Measurements from ENCODE around the gene PTRH1. TPM values are rescaled to one million over a fixed set of nuclear protein-coding genes. Genes with fewer than 3 reads are reported as not detected.

Gene PTRH1
- total and polyA plus RNA-seq, 7 donors = 7.9 to 44.6 (median 21.8) TPM

- intact Hi-C loops (cut with DNase I) = loop anchor here (1.0 to 5.0 kb wide), 7 partner anchors 50 to 233 kb away; partner anchors contain the start of genes ST6GALNAC4 (in 1 of the 2) and STXBP1 (in 1 of the 2)
- Histone ChIP-seq H3K27me3 (ENCODE audit: insufficient read depth in 3 of 3, low read length in 2 of 3) (peaks cover 0 to 1% (median 0%) of the 10 kb centered on the region in 3 donors), H3K27ac (peak within 1 kb of the TSS; percentile 99), H3K4me1 (peaks cover 13% of the 10 kb centered on the region), H3K4me3 (peak within 1 kb of the TSS; percentile 97), H3K36me3 (ENCODE audit: insufficient read depth in 1 of 2, low read depth in 1 of 2) (peaks cover 0 to 46% of the 10 kb centered on the region in 2 donors), H3K9me3 (no peaks in the 10 kb centered on the region)
- TF ChIP-seq CTCF (IDR thresholded peaks at IDR 0.05) = peak; percentile 97
- peak; percentile 95 to 96 (median 95) for ATAC-seq
- DNase-seq = peak; percentile 99
- 0 to 1% (median 0%) methylated on average over 54 to 76 of the region's 76 CpGs for WGBS, 3 donors
Measured at GRCh38 chr9:127734747-127735529, 19.5 kb upstream of the PTRH1 start, which contains the start of gene TOR2A. Gene TOR2A (minus strand): TSS chr9:127735294. CDS start chr9:127735270, 24 bp downstream.

GRCh38 chr9:127734247-127734746 lies 18.8 kb upstream of the PTRH1 start:
- Histone ChIP-seq H3K9me3 (no peaks in the 10 kb centered on the region), H3K4me3 (peak overlapping the region; percentile 97), H3K27ac (peak overlapping the region; percentile 99), H3K4me1 (peaks cover 11% of the 10 kb centered on the region), H3K36me3 (ENCODE audit: insufficient read depth in 1 of 2, low read depth in 1 of 2) (peaks cover 0 to 42% of the 10 kb centered on the region in 2 donors), H3K27me3 (ENCODE audit: insufficient read depth in 3 of 3, low read length in 2 of 3) (peaks cover 0 to 1% (median 0%) of the 10 kb centered on the region in 3 donors)
- intact Hi-C loops (cut with DNase I) = loop anchor here (1.0 to 5.0 kb wide), 5 partner anchors 51 to 232 kb away; partner anchors contain the start of gene STXBP1 (in 1 of the 2)
- ATAC-seq (no peak), DNase-seq (peak in 1 of 2 donors; percentile 69)
- WGBS, 3 donors = 39 to 53% (median 45%) methylated on average over 22 of the region's 22 CpGs
- TF ChIP-seq CTCF (IDR thresholded peaks at IDR 0.05) = no peak

- Histone ChIP-seq H3K27ac (no peak overlapping the region), H3K9me3 (no peaks in the 10 kb centered on the region), H3K36me3 (ENCODE audit: insufficient read depth in 1 of 2, low read depth in 1 of 2) (peaks cover 0 to 38% of the 10 kb centered on the region in 2 donors), H3K4me3 (peak overlapping the region; percentile 97), H3K4me1 (peaks cover 11% of the 10 kb centered on the region), H3K27me3 (ENCODE audit: insufficient read depth in 3 of 3, low read length in 2 of 3) (peaks cover 0 to 1% (median 0%) of the 10 kb centered on the region in 3 donors)
- intact Hi-C loops (cut with DNase I) = loop anchor here (1.0 to 5.0 kb wide), 5 partner anchors 51 to 231 kb away; partner anchors contain the start of gene STXBP1 (in 1 of the 2)
- no peak for TF ChIP-seq CTCF (IDR thresholded peaks at IDR 0.05)
- 76 to 92% (median 81%) methylated on average over 2 of the region's 2 CpGs for WGBS, 3 donors
- DNase-seq = no peak
- ATAC-seq = no peak
Measured at GRCh38 chr9:127733614-127734013, 18.2 kb upstream of the PTRH1 start.

- DNase-seq = no peak
- no peak overlapping the region for H3K4me3 ChIP-seq
Measured at GRCh38 chr9:127732444-127732843, 17.0 kb upstream of the PTRH1 start.

More at GRCh38 chr9:127732444-127732843, 17.0 kb upstream of the PTRH1 start:
- intact Hi-C loops (cut with DNase I) = loop anchor here (5.0 kb wide), 3 partner anchors 120 to 230 kb away; partner anchors contain the start of gene STXBP1 (in 1 of the 2)
- H3K27me3 ChIP-seq (ENCODE audit: insufficient read depth in 3 of 3, low read length in 2 of 3) = peaks cover 0 to 1% (median 0%) of the 10 kb centered on the region in 3 donors
- peaks cover 11% of the 10 kb centered on the region for H3K4me1 ChIP-seq
- H3K36me3 ChIP-seq (ENCODE audit: insufficient read depth in 1 of 2, low read depth in 1 of 2) = peaks cover 0 to 31% of the 10 kb centered on the region in 2 donors
- H3K9me3 ChIP-seq = no peaks in the 10 kb centered on the region
- ATAC-seq = no peak
- 86 to 92% (median 90%) methylated on average over 21 of the region's 21 CpGs for WGBS, 3 donors
- no peak for TF ChIP-seq CTCF (IDR thresholded peaks at IDR 0.05)
- no peak overlapping the region for H3K27ac ChIP-seq
